Measurements from ENCODE around the gene WRAP73. TPM values are rescaled to one million over a fixed set of nuclear protein-coding genes. Genes with fewer than 3 reads are reported as not detected.

Gene WRAP73
- total RNA-seq, 1 experiment from 2014 or later, result 41.2 TPM

DNA sequence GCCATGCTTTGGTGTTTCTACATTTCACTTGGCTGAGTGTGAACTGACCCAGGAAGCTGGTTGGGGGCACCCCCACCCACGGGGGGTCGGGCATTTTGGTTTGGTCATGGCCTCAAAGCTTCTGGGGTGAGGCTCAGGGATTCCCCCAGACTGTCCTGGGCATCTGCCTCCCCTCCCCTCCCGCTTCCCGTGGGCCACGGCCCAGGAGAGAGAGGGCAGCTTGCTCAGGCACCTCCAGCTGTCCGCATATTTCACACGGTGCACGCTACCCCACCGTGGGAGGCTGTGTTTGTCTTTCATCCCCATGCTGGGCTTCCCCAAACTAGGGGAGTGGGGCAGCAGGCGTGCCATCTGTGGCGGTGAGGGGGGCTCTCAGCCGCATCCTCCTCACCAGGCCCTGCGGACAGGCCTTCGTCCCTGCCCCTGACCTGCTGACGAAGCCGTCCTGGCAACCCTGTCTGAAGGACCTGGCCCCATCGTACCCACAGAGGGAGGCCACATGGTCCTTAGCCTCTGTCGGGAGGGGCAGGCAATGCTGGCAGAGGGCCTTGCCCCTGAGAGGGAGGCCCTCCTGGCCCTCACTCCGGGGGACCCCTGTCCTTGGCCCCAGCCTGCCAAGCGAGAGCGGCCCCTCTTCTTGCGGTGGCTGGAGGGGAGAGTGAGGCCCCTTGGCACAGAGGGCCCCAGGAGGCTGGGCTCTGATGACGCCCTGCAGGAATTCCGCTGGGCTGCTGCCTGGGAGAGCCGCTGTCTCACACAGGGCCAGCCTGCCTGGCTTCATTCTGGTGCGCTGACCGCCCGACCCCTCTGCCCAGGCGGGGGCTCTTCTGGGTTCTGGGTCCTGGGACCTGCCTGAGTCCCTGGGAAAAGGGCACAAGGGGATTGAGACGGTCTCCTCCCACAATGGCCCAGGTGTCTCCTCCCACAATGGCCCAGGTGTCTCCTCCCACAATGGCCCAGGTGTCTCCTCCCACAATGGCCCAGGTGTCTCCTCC is 24.5 kb upstream of the WRAP73 start:
- ChIA-PET CTCF (no interaction called here), POLR2A (ENCODE audit: low non-redundant PET) (no interaction called here)
- no peaks in the 10 kb centered on the region for H3K36me3 ChIP-seq (ENCODE audit: insufficient read depth, low read length, poor library complexity, severe bottlenecking)
- intact Hi-C loops (cut with micrococcal nuclease; ENCODE audit: unreplicated experiment), result no loop called here
- no peak for TF ChIP-seq EZH2 (IDR thresholded peaks at IDR 0.05; ENCODE audit: borderline replicate concordance, low read depth, low read length, poor library complexity, severe bottlenecking)
- TF ChIP-seq CTCF (conservative IDR thresholded peaks at IDR 0.05; ENCODE audit: low read depth, low read length), result no peak
- no peaks in the 10 kb centered on the region for H3K27me3 ChIP-seq (replicated peaks; ENCODE audit: insufficient read depth, low read depth, low read length, poor library complexity)
- DNase-seq (ENCODE audit: low spot score), result no peak
- peaks cover 9% of the 10 kb centered on the region for H3K4me1 ChIP-seq (ENCODE audit: insufficient read depth, low read length, poor library complexity, severe bottlenecking)
- no peak overlapping the region for H3K4me3 ChIP-seq (ENCODE audit: low read depth, low read length, poor library complexity, severe bottlenecking)
- no peak overlapping the region for H3K27ac ChIP-seq (ENCODE audit: low read depth, low read length, poor library complexity, severe bottlenecking)
- BruUV-seq (replicated peaks), result no TSS peak
- no peaks in the 10 kb centered on the region for H3K9me3 ChIP-seq (ENCODE audit: low read depth, low read length, poor library complexity, severe bottlenecking)

DNA sequence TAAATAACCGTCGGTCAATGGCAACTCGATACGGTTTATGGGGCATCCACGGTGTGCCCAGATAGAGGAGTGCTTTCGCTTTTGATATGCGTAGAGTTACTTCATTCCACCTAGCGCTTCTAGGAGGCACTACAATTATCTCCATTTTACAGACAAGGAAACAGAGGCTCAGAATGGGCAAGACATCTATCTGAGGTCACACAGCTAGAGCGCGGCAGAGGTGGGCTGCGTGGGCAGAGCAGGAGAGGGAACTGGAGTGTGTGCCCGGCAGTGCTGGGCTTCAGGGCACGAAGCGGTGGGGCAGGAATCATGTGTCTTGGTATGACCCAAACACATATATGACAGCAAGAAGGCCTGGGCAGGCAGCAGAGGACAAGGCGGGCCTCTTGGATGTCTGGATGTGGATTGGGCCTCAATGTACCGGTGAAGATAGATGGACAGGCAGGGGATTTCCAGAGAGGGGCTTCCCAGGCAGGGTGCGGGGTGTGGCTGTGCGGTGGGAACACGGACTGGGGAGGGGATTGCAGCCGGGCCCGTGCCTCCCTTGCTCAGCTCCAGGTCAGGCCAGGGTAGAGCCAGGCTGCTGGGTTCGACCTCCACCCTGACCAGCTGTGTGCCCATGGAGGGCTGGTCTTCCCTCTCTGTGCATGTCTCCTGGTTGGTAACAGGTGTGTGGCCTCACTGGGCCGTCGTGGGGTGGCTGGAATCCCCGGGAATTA is 23.6 kb upstream of the WRAP73 start:
- CTCF ChIA-PET, result no interaction called here
- intact Hi-C loops (cut with micrococcal nuclease; ENCODE audit: unreplicated experiment), result no loop called here

GRCh38 chr1:3672971-3673361 is 23.1 kb upstream of the WRAP73 start:
- no TSS peak for BruUV-seq (replicated peaks)
- Histone ChIP-seq H3K4me3 (ENCODE audit: low read depth, low read length, poor library complexity, severe bottlenecking) (no peak overlapping the region), H3K27me3 (replicated peaks; ENCODE audit: insufficient read depth, low read depth, low read length, poor library complexity) (no peaks in the 10 kb centered on the region), H3K4me1 (ENCODE audit: insufficient read depth, low read length, poor library complexity, severe bottlenecking) (peaks cover under 1% of the 10 kb centered on the region), H3K36me3 (ENCODE audit: insufficient read depth, low read length, poor library complexity, severe bottlenecking) (no peaks in the 10 kb centered on the region), H3K27ac (ENCODE audit: low read depth, low read length, poor library complexity, severe bottlenecking) (no peak overlapping the region), H3K9me3 (ENCODE audit: low read depth, low read length, poor library complexity, severe bottlenecking) (no peaks in the 10 kb centered on the region)
- POLR2A ChIA-PET (ENCODE audit: low non-redundant PET), result no interaction called here
- TF ChIP-seq EZH2 (IDR thresholded peaks at IDR 0.05; ENCODE audit: borderline replicate concordance, low read depth, low read length, poor library complexity, severe bottlenecking) (no peak), CTCF (conservative IDR thresholded peaks at IDR 0.05; ENCODE audit: low read depth, low read length) (no peak)
- intact Hi-C loops (cut with micrococcal nuclease; ENCODE audit: unreplicated experiment), result no loop called here
- no peak for DNase-seq (ENCODE audit: low spot score)
- CTCF ChIA-PET, result no interaction called here

More for the DNA sequence above, 23.6 kb upstream of the WRAP73 start:
- no peak for DNase-seq (ENCODE audit: low spot score)
- POLR2A ChIA-PET (ENCODE audit: low non-redundant PET), result no interaction called here
- Histone ChIP-seq H3K36me3 (ENCODE audit: insufficient read depth, low read length, poor library complexity, severe bottlenecking) (no peaks in the 10 kb centered on the region), H3K4me3 (ENCODE audit: low read depth, low read length, poor library complexity, severe bottlenecking) (no peak overlapping the region), H3K4me1 (ENCODE audit: insufficient read depth, low read length, poor library complexity, severe bottlenecking) (peaks cover 6% of the 10 kb centered on the region), H3K27me3 (replicated peaks; ENCODE audit: insufficient read depth, low read depth, low read length, poor library complexity) (no peaks in the 10 kb centered on the region), H3K9me3 (ENCODE audit: low read depth, low read length, poor library complexity, severe bottlenecking) (no peaks in the 10 kb centered on the region), H3K27ac (ENCODE audit: low read depth, low read length, poor library complexity, severe bottlenecking) (no peak overlapping the region)
- no peak for TF ChIP-seq CTCF (conservative IDR thresholded peaks at IDR 0.05; ENCODE audit: low read depth, low read length)
- TF ChIP-seq EZH2 (IDR thresholded peaks at IDR 0.05; ENCODE audit: borderline replicate concordance, low read depth, low read length, poor library complexity, severe bottlenecking), result no peak
- BruUV-seq (replicated peaks), result no TSS peak
